GM10266 (cell line): ENCODE data around the gene RRP12.
A peak's percentile ranks its signal among the peaks of the same experiment; 100 is the strongest.

Experiments used
- DNase-seq: peaks from one replicate; pipeline ENCODE4 v3.0.0; 2012; ENCODE audit errors: extremely low spot score
- TF ChIP-seq, protein P1 (sequence below): IDR thresholded peaks from 2 replicates; pipeline ENCODE4 v1.5.1; 2012; ENCODE audit warnings: mild to moderate bottlenecking, low read depth; ENCODE audit not compliant: control insufficient read depth, insufficient read depth; ENCODE audit errors: missing control alignments

RRP12 gene, protein sequence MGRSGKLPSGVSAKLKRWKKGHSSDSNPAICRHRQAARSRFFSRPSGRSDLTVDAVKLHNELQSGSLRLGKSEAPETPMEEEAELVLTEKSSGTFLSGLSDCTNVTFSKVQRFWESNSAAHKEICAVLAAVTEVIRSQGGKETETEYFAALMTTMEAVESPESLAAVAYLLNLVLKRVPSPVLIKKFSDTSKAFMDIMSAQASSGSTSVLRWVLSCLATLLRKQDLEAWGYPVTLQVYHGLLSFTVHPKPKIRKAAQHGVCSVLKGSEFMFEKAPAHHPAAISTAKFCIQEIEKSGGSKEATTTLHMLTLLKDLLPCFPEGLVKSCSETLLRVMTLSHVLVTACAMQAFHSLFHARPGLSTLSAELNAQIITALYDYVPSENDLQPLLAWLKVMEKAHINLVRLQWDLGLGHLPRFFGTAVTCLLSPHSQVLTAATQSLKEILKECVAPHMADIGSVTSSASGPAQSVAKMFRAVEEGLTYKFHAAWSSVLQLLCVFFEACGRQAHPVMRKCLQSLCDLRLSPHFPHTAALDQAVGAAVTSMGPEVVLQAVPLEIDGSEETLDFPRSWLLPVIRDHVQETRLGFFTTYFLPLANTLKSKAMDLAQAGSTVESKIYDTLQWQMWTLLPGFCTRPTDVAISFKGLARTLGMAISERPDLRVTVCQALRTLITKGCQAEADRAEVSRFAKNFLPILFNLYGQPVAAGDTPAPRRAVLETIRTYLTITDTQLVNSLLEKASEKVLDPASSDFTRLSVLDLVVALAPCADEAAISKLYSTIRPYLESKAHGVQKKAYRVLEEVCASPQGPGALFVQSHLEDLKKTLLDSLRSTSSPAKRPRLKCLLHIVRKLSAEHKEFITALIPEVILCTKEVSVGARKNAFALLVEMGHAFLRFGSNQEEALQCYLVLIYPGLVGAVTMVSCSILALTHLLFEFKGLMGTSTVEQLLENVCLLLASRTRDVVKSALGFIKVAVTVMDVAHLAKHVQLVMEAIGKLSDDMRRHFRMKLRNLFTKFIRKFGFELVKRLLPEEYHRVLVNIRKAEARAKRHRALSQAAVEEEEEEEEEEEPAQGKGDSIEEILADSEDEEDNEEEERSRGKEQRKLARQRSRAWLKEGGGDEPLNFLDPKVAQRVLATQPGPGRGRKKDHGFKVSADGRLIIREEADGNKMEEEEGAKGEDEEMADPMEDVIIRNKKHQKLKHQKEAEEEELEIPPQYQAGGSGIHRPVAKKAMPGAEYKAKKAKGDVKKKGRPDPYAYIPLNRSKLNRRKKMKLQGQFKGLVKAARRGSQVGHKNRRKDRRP (N-terminal part only)

DNA sequence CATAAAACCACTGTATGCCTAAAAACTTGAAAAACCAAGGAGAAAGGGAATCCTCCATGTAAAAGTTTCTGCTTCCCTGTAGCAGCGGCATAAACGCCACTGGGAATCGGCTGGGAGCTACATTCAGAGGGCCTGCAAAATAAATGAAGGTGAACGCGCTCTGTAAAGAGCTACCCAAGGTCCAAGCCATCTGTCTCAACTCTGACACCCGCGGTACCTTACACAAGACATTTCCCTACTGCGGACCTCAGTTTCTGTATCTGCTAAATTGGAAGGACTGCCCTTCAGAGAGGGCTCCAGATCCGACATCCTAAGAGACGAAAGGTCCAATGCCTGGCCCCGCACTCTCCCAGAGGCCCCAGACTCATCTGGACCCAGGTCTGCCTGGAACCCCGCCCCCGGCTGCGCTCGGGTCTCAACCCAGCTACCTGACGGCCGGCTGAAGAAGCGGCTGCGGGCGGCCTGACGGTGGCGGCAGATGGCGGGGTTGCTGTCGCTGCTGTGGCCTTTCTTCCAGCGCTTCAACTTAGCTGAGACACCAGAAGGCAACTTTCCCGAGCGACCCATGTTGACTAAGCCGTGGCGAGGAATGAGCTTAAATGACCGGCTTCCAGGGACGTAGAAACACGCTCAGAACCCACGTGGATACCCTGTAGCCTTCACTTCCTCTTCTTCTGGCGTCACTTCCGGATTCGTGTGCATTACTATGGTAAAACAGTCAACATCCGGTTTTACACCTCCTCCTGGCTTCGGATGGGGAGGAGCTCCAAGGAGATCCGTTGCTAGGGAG lies at the start of gene RRP12:
TSS of gene RRP12 (minus strand) at position 676 of the 790 bp plus-strand sequence. CDS start at position 567, 109 bp downstream.
- peak; percentile 94 for DNase-seq

DNA sequence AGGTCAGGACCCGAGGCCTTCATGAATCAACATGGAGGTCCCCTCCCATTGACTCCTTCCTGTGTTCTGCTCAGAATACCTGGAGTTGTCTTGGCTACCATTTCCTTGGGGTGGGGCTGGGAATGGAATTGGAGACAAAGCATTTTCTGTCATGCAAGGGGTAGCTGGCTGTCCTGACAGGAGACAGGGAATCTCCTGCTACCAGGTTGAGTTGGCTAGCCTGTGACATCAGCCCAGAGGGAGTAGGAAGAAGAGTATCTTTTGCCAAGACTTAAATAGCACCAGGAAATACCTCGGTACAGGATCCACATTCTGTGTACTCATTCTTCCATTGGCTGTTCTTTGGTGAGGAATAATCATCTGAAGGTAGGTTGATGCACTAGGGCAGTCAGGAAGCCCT lies 49.7 kb upstream of the RRP12 start:
- no peak for DNase-seq
- TF ChIP-seq, protein P1, sequence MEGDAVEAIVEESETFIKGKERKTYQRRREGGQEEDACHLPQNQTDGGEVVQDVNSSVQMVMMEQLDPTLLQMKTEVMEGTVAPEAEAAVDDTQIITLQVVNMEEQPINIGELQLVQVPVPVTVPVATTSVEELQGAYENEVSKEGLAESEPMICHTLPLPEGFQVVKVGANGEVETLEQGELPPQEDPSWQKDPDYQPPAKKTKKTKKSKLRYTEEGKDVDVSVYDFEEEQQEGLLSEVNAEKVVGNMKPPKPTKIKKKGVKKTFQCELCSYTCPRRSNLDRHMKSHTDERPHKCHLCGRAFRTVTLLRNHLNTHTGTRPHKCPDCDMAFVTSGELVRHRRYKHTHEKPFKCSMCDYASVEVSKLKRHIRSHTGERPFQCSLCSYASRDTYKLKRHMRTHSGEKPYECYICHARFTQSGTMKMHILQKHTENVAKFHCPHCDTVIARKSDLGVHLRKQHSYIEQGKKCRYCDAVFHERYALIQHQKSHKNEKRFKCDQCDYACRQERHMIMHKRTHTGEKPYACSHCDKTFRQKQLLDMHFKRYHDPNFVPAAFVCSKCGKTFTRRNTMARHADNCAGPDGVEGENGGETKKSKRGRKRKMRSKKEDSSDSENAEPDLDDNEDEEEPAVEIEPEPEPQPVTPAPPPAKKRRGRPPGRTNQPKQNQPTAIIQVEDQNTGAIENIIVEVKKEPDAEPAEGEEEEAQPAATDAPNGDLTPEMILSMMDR, result no peak

More for the DNA sequence above, at the start of gene RRP12:
- TF ChIP-seq, protein P1, result peak; percentile 5

DNA sequence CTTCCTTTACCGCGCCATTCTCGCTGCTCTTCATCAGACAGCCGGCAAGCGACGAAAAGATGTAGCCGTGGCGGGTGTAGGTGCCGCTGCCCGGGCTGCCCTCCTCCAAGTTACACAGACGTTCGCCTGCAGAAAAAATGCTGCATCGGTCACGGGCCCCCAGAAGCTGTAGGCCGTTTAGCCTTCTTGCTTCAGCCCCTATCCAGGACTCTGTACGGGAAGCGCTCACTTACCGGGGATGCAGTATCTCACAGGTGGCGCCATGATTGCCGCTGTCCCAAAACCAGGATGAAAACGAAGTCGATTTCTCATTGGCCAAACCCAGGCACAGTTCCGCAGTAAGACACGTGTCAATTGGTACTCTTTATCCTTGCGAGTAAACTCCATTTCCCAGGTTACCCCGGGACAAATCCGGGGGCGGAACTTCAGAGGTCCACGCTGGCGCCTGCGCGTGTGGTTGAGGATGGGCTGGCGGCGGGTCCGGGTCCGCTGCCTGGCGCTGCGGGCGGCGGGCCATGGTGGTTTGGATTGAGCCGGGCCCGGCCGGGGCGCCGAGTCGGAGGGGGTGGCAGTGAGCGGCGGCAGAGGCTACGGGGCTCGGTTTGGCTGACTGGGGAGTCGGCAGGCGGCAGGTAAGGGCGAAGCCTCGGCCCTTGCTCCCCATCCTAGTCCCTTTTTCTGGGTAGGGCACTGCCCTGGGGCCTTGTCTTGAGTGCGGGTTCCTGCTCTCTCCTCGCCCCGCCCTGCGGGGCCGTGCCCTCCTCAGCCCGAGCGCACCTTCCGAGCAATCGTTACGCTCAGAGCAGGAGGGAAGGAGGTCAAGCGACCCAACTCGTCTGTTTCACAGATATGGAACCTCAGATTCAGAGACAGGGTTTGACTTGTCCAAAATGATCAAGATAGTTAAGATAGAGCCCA lies 44.8 kb upstream of the RRP12 start, which contains the start of the genes EXOSC1 and ZDHHC16:
TSS of gene EXOSC1 (minus strand) at position 285 of the 918 bp plus-strand sequence. CDS start at position 264, 21 bp downstream.
TSS of gene ZDHHC16 (plus strand) at position 454 of the 918 bp plus-strand sequence. CDS start 5,501 bp downstream, outside the sequence.
- TF ChIP-seq, protein P1, result peak; percentile 6

DNA sequence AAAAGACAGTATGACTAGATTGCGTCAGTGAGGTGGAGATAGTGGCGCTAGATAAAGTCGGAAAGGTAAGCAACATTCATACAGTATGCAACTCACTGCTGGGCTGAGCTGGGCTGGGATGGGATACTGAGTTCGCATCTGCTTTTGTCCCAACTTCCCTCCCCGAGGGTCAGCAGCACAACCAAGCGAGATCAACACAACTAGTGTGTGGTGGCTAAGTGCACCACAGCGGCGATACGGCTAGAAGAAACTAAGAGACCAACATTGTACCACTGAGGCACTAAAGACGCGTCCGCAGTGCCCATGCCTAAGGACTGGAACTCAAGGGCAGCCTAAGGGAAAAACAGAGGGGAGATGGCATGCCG lies 44.2 kb upstream of the RRP12 start:
- TF ChIP-seq, protein P1, result no peak
- DNase-seq, result no peak

More for the DNA sequence above, 44.8 kb upstream of the RRP12 start, which contains the start of the genes EXOSC1 and ZDHHC16:
- DNase-seq, result peak; percentile 97

DNA sequence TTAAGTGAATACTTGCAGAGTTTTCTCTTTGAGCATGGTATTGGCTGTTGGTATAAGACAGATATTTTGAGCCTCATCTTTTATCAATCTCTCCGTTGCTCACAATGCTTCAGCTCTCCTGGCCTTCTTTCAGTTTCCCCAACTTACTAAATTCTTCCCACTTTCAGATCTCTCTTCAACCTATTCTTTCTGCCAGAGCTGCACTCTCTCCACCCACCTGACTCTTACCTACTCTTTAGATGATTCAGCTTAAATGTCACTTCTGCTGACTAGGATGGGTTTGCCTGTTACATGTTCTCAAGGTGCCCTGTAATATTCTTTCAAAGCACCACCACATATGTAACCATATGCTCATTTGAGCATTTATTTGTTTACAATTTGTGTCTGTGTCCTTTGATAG lies 43.1 kb upstream of the RRP12 start:
- TF ChIP-seq, protein P1, result no peak
- no peak for DNase-seq

DNA sequence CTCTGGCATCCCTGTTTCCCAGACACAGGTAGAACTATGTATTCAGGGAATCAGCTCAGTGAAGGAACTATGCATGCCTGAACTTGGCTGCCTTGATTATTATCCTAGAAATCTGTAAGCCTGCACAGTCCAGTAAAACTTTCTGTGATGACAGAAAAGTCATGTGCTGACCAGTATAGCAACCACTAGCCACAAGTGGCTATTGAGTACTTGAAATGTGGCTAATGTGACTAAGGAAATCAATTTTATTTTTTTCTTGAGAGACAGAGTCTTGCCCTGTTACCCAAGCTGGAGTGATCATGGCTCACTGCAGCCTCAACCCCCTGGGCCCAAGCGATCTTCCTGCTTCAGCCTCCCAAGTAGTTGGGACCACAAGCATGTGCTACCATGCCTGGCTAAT lies 41.1 kb upstream of the RRP12 start:
- DNase-seq, result no peak
- TF ChIP-seq, protein P1, result no peak
